HepG2 (cell line): Measurements from ENCODE around the gene HOXD9. TPM values are rescaled to one million over a fixed set of nuclear protein-coding genes. Genes with fewer than 3 reads are reported as not detected.
A peak's percentile ranks its signal among the peaks of the same experiment; 100 is the strongest.

ENCODE experiments used
- AGO1 ChIP-seq: fragments of 200-400 bp; formaldehyde crosslinking; IDR thresholded peaks from 2 replicates; pipeline ENCODE4 v1.6.1; 2017; ENCODE audit warnings: mild to moderate bottlenecking, low read depth, low read length, moderate library complexity; ENCODE audit not compliant: poor library complexity, severe bottlenecking
- BCLAF1 ChIP-seq: fragments of 450-650 bp; IDR thresholded peaks from 2 replicates; pipeline ENCODE4 v1.6.1; 2017; ENCODE audit warnings: mild to moderate bottlenecking
- EEA1 ChIP-seq: sonication (generic); formaldehyde crosslinking; IDR thresholded peaks from 2 replicates; pipeline ENCODE4 v1.5.1; 2020; ENCODE audit warnings: mild to moderate bottlenecking, missing genetic modification reagents, borderline replicate concordance
- ELF4 ChIP-seq: sonication (generic); formaldehyde crosslinking; IDR thresholded peaks from 2 replicates; pipeline ENCODE4 v1.5.0; 2020; ENCODE audit warnings: missing genetic modification reagents, mild to moderate bottlenecking, moderate library complexity, borderline replicate concordance
- EZH2 ChIP-seq: conservative IDR thresholded peaks from 2 replicates; pipeline ENCODE4 v1.6.1; 2012; ENCODE audit warnings: mild to moderate bottlenecking, low read depth, low read length, moderate library complexity
- PRMT3 ChIP-seq: sonication (generic); formaldehyde crosslinking; IDR thresholded peaks from 2 replicates; pipeline ENCODE4 v1.8.1; 2022; ENCODE audit warnings: low read depth, mild to moderate bottlenecking, moderate library complexity, missing genetic modification reagents, borderline replicate concordance
- SATB2 ChIP-seq: sonication (generic); formaldehyde crosslinking; IDR thresholded peaks from 2 replicates; pipeline ENCODE4 v1.5.0; 2020; ENCODE audit warnings: missing genetic modification reagents
- SKIL ChIP-seq: sonication (generic); formaldehyde crosslinking; IDR thresholded peaks from 2 replicates; pipeline ENCODE4 v1.8.0; 2022; ENCODE audit warnings: missing genetic modification reagents, mild to moderate bottlenecking, moderate library complexity, borderline replicate concordance
- ZNF543 ChIP-seq: sonication (generic); formaldehyde crosslinking; IDR thresholded peaks from 2 replicates; pipeline ENCODE4 v1.4.0; 2020; ENCODE audit warnings: mild to moderate bottlenecking, missing genetic modification reagents
- ZNF550 ChIP-seq: sonication (generic); formaldehyde crosslinking; IDR thresholded peaks from 2 replicates; pipeline ENCODE4 v1.4.0; 2020; ENCODE audit warnings: mild to moderate bottlenecking, missing genetic modification reagents, borderline replicate concordance
- polyA plus RNA-seq, 8 experiments: library from polyadenylated mRNA; depleted of rRNA in 3 of 8; stranded (reverse) in 7 of 8; unstranded in 1 of 8; fragments of >200 nt; fragmentation: Illumina TruSeq in 4 of 8; extraction: Trizol in 4 of 8; gene quantifications; 2 replicates each; pipeline versions ENCODE4 v1.2.1 to v1.2.3, GENCODE V29; 2011 to 2016; ENCODE audit warnings: low read depth in 4 of 8, missing spikeins in 1 of 8, mixed read lengths in 1 of 8; ENCODE audit not compliant: insufficient read depth in 1 of 8
- total RNA-seq, 5 experiments: library from RNA; depleted of rRNA; stranded (reverse); fragments of >200 nt; fragmentation: Illumina TruSeq; extraction: Trizol; gene quantifications; 2 replicates each; pipeline ENCODE4 v1.2.3, GENCODE V29; 2016; ENCODE audit warnings: low read depth in 1 of 5

HOXD9 gene
- total and polyA plus RNA-seq, 2 of the 13 experiments (the other 11 are each of a cell fraction or from before 2014, with no cell fraction given): not detected

GRCh38 chr2:176082824-176083751 lies 39.4 kb upstream of the HOXD9 start (continued):
- TF ChIP-seq ZNF550 (CRISPR knock-in tag) (no peak), AGO1 (peak; percentile 23), EZH2 (peak; percentile 7; the same call in 1 of the 2 replicates), ZNF543 (CRISPR knock-in tag) (no peak), PRMT3 (CRISPR knock-in tag) (no peak), ELF4 (CRISPR knock-in tag) (no peak), BCLAF1 (no peak), SATB2 (CRISPR knock-in tag) (no peak), SKIL (no peak), EEA1 (CRISPR knock-in tag) (0 out of 2 replicates have a peak, but pooled peaks have one; percentile 29)
